PC-9 (cell line): ENCODE results near the gene CUZD1. TPM values are rescaled to one million over a fixed set of nuclear protein-coding genes. Genes with fewer than 3 reads are reported as not detected.

ENCODE experiments used
- BruUV-seq: library from RNA; stranded (reverse); fragments of 400-500 nt; replicated peaks from 2 replicates; lab custom pipeline; 2021; lab: Mats Ljungman, UMichigan
- CTCF ChIA-PET: fragments of 300-600 bp; sonication (Branson Sonifier 250); formaldehyde crosslinking; loops from one replicate; lab custom pipeline; 2022; ENCODE audit warnings: antibody characterized with exemption; lab: Charles Lee
- POLR2A ChIA-PET: fragments of 300-600 bp; sonication (Branson Sonifier 250); formaldehyde crosslinking; loops from one replicate; lab custom pipeline; 2022; ENCODE audit warnings: antibody characterized with exemption; ENCODE audit not compliant: unreplicated experiment; lab: Charles Lee
- DNase-seq, 2 experiments: peaks; one replicate each; pipeline versions ENCODE4 v3.0.0 to v3.0.0-alpha.2; 2015 to 2022; ENCODE audit warnings: mixed read lengths in 1 of 2
- H2AFZ ChIP-seq: fragments of 200-600 bp; sonication (generic); 2 replicates; pipeline ENCODE4 v1.8.1; 2017; ENCODE audit warnings: antibody characterized with exemption
- H3F3A ChIP-seq: fragments of 200-600 bp; sonication (generic); 2 replicates; pipeline ENCODE4 v1.8.1; 2017; ENCODE audit warnings: antibody characterized with exemption, mild to moderate bottlenecking, low read depth; ENCODE audit not compliant: insufficient read depth
- H3K27ac ChIP-seq: fragments of 200-600 bp; sonication (generic); 2 replicates; pipeline ENCODE4 v1.6.1; 2016; ENCODE audit warnings: mixed run types
- H3K27me3 ChIP-seq: fragments of 200-600 bp; sonication (generic); 2 replicates; pipeline ENCODE4 v1.6.1; 2016; ENCODE audit warnings: low read depth, mixed run types; ENCODE audit not compliant: insufficient read depth
- H3K36me3 ChIP-seq: fragments of 200-600 bp; sonication (generic); 2 replicates; pipeline ENCODE4 v1.6.1; 2016; ENCODE audit warnings: low read depth, mixed run types
- H3K4me1 ChIP-seq: fragments of 200-600 bp; sonication (generic); replicated peaks from 2 replicates; pipeline ENCODE4 v1.6.1; 2016; ENCODE audit warnings: mixed run types; ENCODE audit not compliant: insufficient read depth
- H3K4me2 ChIP-seq: fragments of 200-600 bp; sonication (generic); 2 replicates; pipeline ENCODE4 v1.6.1; 2017; ENCODE audit warnings: mixed run types
- H3K4me3 ChIP-seq: fragments of 200-600 bp; sonication (generic); 2 replicates; pipeline ENCODE4 v1.6.1; 2016; ENCODE audit warnings: mixed run types
- H3K79me2 ChIP-seq: fragments of 200-600 bp; sonication (generic); 2 replicates; pipeline ENCODE4 v1.6.1; 2017; ENCODE audit warnings: low read depth, mixed run types
- H3K9me2 ChIP-seq: fragments of 200-600 bp; sonication (generic); 2 replicates; pipeline ENCODE4 v1.8.1; 2017; ENCODE audit warnings: mild to moderate bottlenecking; ENCODE audit not compliant: insufficient read depth
- H3K9me3 ChIP-seq: fragments of 200-600 bp; sonication (generic); 2 replicates; pipeline ENCODE4 v1.8.1; 2016; ENCODE audit warnings: low read depth; ENCODE audit not compliant: insufficient read depth
- H4K20me1 ChIP-seq: fragments of 200-600 bp; sonication (generic); 2 replicates; pipeline ENCODE4 v1.8.1; 2017; ENCODE audit not compliant: insufficient read depth
- EZH2 ChIP-seq: fragments of 200-600 bp; sonication (generic); IDR thresholded peaks from 2 replicates; pipeline ENCODE4 v1.8.0; 2017; ENCODE audit warnings: antibody characterized with exemption, low read depth
- intact Hi-C: fragments of 100-400 bp; cut with micrococcal nuclease; formaldehyde crosslinking; loops from one replicate; pipeline ENCODE4 v1.10.0; 2022; ENCODE audit not compliant: unreplicated experiment
- total RNA-seq: library from RNA; stranded (reverse); gene quantifications from 2 replicates; pipeline ENCODE4 v1.2.3, GENCODE V29; 2021
- TF ChIP-seq, protein P1 (sequence below): fragments of 200-600 bp; sonication (generic); conservative IDR thresholded peaks from 2 replicates; pipeline ENCODE4 v1.6.1; 2017; ENCODE audit warnings: mixed run types, antibody characterized with exemption, mild to moderate bottlenecking, moderate library complexity

Gene CUZD1
- total RNA-seq, 1 experiment from 2014 or later, result 2.0 TPM

DNA sequence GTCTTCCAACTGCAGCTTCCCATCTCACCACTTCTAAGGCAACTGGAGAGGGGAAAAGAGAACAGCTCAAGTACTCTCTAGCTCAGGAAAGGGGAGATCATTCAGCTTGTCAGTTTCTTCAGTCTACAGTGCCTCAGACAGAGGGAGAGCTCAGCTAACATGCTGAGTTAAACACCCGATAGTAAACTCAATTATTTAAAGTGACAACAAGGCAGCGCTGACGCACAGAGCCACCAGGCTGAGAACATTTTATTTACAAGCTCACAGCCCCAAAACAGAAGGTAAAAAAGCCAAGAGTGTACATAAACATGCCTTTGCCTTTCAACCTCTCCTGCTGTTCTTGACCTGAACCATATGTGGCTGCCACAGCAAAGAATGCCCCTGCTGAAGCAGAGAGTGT lies 10.1 kb upstream of the CUZD1 start:
- Histone ChIP-seq H3K36me3 (no peaks in the 10 kb centered on the region), H4K20me1 (no peaks in the 10 kb centered on the region)

GRCh38 chr10:122854648-122855047 lies 9.0 kb upstream of the CUZD1 start:
- no TSS peak for BruUV-seq
- no peak overlapping the region for H2AFZ ChIP-seq
- H3K4me2 ChIP-seq, result no peak overlapping the region
- intact Hi-C loops, result no loop called here
- peaks cover 9% of the 10 kb centered on the region for H3K4me1 ChIP-seq
- no peaks in the 10 kb centered on the region for H4K20me1 ChIP-seq
- no peaks in the 10 kb centered on the region for H3F3A ChIP-seq
- H3K9me2 ChIP-seq, result no peaks in the 10 kb centered on the region
- H3K36me3 ChIP-seq, result no peaks in the 10 kb centered on the region
- no peaks in the 10 kb centered on the region for H3K27me3 ChIP-seq
- DNase-seq, result no peak
- CTCF ChIA-PET, result no interaction called here
- H3K27ac ChIP-seq, result no peak overlapping the region
- no peaks in the 10 kb centered on the region; the same call in 1 of the 2 replicates for H3K79me2 ChIP-seq
- no peak for TF ChIP-seq EZH2
- TF ChIP-seq, protein P1, sequence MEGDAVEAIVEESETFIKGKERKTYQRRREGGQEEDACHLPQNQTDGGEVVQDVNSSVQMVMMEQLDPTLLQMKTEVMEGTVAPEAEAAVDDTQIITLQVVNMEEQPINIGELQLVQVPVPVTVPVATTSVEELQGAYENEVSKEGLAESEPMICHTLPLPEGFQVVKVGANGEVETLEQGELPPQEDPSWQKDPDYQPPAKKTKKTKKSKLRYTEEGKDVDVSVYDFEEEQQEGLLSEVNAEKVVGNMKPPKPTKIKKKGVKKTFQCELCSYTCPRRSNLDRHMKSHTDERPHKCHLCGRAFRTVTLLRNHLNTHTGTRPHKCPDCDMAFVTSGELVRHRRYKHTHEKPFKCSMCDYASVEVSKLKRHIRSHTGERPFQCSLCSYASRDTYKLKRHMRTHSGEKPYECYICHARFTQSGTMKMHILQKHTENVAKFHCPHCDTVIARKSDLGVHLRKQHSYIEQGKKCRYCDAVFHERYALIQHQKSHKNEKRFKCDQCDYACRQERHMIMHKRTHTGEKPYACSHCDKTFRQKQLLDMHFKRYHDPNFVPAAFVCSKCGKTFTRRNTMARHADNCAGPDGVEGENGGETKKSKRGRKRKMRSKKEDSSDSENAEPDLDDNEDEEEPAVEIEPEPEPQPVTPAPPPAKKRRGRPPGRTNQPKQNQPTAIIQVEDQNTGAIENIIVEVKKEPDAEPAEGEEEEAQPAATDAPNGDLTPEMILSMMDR, result no peak
- no peak overlapping the region for H3K4me3 ChIP-seq
- H3K9me3 ChIP-seq, result no peaks in the 10 kb centered on the region
- POLR2A ChIA-PET, result no interaction called here

More for the DNA sequence above, 10.1 kb upstream of the CUZD1 start:
- no peak for TF ChIP-seq EZH2
- TF ChIP-seq, protein P1, result no peak
- Histone ChIP-seq H3K27ac (no peak overlapping the region), H3K27me3 (no peaks in the 10 kb centered on the region), H3K4me1 (peaks cover 9% of the 10 kb centered on the region), H3K9me2 (no peaks in the 10 kb centered on the region), H3K9me3 (no peaks in the 10 kb centered on the region), H2AFZ (no peak overlapping the region), H3K4me3 (no peak overlapping the region), H3K79me2 (no peaks in the 10 kb centered on the region; the same call in 1 of the 2 replicates), H3K4me2 (no peak overlapping the region), H3F3A (no peaks in the 10 kb centered on the region)
- no peak for DNase-seq
- intact Hi-C loops, result no loop called here
- no TSS peak for BruUV-seq
- POLR2A ChIA-PET, result no interaction called here
- CTCF ChIA-PET, result no interaction called here

- Histone ChIP-seq H3K27me3 (no peaks in the 10 kb centered on the region), H3F3A (no peaks in the 10 kb centered on the region), H3K9me2 (no peaks in the 10 kb centered on the region), H3K79me2 (no peaks in the 10 kb centered on the region; the same call in 1 of the 2 replicates), H3K4me2 (no peak overlapping the region), H2AFZ (no peak overlapping the region), H3K9me3 (no peaks in the 10 kb centered on the region), H3K4me1 (peaks cover 9% of the 10 kb centered on the region), H4K20me1 (no peaks in the 10 kb centered on the region), H3K36me3 (no peaks in the 10 kb centered on the region), H3K27ac (no peak overlapping the region), H3K4me3 (no peak overlapping the region)
- ChIA-PET POLR2A (no interaction called here), CTCF (no interaction called here)
- TF ChIP-seq, protein P1, result no peak
- no peak for TF ChIP-seq EZH2
- DNase-seq, result no peak
- intact Hi-C loops, result no loop called here
- no TSS peak for BruUV-seq
Measured at GRCh38 chr10:122853665-122854313, 8.1 kb upstream of the CUZD1 start.
